ENCODE measurements around the gene TTC6.

- TF ChIP-seq CTCF (IDR thresholded peaks at IDR 0.05) (no peak), POLR2A (IDR thresholded peaks at IDR 0.05) (no peak)
These were observed 16.2 kb upstream of the TTC6 start for GRCh38 chr14:37579274-37579673.
